Coronary artery (tissue), 2 donors: ENCODE results near the gene OGG1.

Experiments
- DNase-seq: peaks from one replicate; pipeline ENCODE4 v3.0.0-alpha.2; 2017; ENCODE audit warnings: low spot score
- H3K27ac ChIP-seq, 2 donors: fragments of 200-600 bp; sonication (generic); one replicate each; pipeline ENCODE4 v1.5.1; 2016 to 2019
- H3K4me3 ChIP-seq: fragments of 200-600 bp; sonication (generic); 2 replicates; pipeline ENCODE4 v1.5.1; 2016; ENCODE audit warnings: mild to moderate bottlenecking, moderate library complexity
- CTCF ChIP-seq: fragments of 200-600 bp; sonication (generic); IDR thresholded peaks from one replicate; pipeline ENCODE4 v1.5.1; 2019; ENCODE audit warnings: antibody characterized with exemption

OGG1 gene

GRCh38 chr3:9716801-9717555, 32.8 kb upstream of the OGG1 start:
- no peak for DNase-seq
- Histone ChIP-seq H3K27ac (no peak overlapping the region), H3K4me3 (no peak overlapping the region)
- no peak for TF ChIP-seq CTCF

- Histone ChIP-seq H3K4me3 (no peak overlapping the region), H3K27ac (no peak overlapping the region)
- no peak for TF ChIP-seq CTCF
- no peak for DNase-seq
These were observed 32.2 kb upstream of the OGG1 start for GRCh38 chr3:9717563-9717962.

GRCh38 chr3:9718118-9718517, 31.6 kb upstream of the OGG1 start:
- no peak for TF ChIP-seq CTCF
- H3K4me3 ChIP-seq: no peak overlapping the region
- no peak for DNase-seq

GRCh38 chr3:9721015-9721699, 28.6 kb upstream of the OGG1 start:
- no peak overlapping the region for H3K27ac ChIP-seq
- no peak for DNase-seq
- H3K4me3 ChIP-seq: no peak overlapping the region
- no peak for TF ChIP-seq CTCF

More at GRCh38 chr3:9718118-9718517, 31.6 kb upstream of the OGG1 start:
- no peak overlapping the region for H3K27ac ChIP-seq

- Histone ChIP-seq H3K4me3 (no peak overlapping the region), H3K27ac (no peak overlapping the region)
- no peak for DNase-seq
- no peak for TF ChIP-seq CTCF
These were observed 28.1 kb upstream of the OGG1 start for GRCh38 chr3:9721700-9722060.

- Histone ChIP-seq H3K27ac (no peak overlapping the region), H3K4me3 (no peak overlapping the region)
- DNase-seq: no peak
- TF ChIP-seq CTCF: no peak
These were observed 23.8 kb upstream of the OGG1 start for GRCh38 chr3:9725775-9726515.
